NCI-H2196 treated with DMSO at 0.1 percent for 48 hours (cell line): Measurements from ENCODE around the gene NLRP5.
A peak's percentile ranks its signal among the peaks of the same experiment; 100 is the strongest.
"Not testable (repeated sequence)": the region's sequence is repeated elsewhere in the genome, so short reads cannot be mapped to it uniquely, and the experiment has no call there.

Source experiments
- DNase-seq: peaks from one replicate; lab custom pipeline; 2025; ENCODE audit not compliant: unreplicated experiment; lab: John Stamatoyannopoulos, UW

Gene NLRP5

GRCh38 chr19:55986487-55986886 is at the start of gene NLRP5:
TSS of gene NLRP5 (plus strand) at chr19:55986775.
- DNase-seq = no peak

- no peak for DNase-seq
These were observed 47.4 kb upstream of the NLRP5 start for GRCh38 chr19:55939206-55939605.

- no peak for DNase-seq
These were observed 46.3 kb upstream of the NLRP5 start for GRCh38 chr19:55940306-55940705.

- no peak for DNase-seq
These were observed 39.0 kb upstream of the NLRP5 start, which contains the start of gene NLRP8 for GRCh38 chr19:55947532-55947931. TSS of gene NLRP8 (plus strand) at chr19:55947832.

- DNase-seq = not testable (repeated sequence)
These were observed 36.0 kb upstream of the NLRP5 start for GRCh38 chr19:55950566-55950965.

- DNase-seq = no peak
These were observed 30.1 kb upstream of the NLRP5 start for GRCh38 chr19:55956431-55956830.

GRCh38 chr19:55958356-55958755 is 28.2 kb upstream of the NLRP5 start:
- DNase-seq = no peak

- DNase-seq = no peak
These were observed 26.4 kb upstream of the NLRP5 start for GRCh38 chr19:55959996-55960675.

GRCh38 chr19:55962186-55962585 is 24.4 kb upstream of the NLRP5 start:
- DNase-seq = no peak

- DNase-seq = no peak
These were observed 12.6 kb upstream of the NLRP5 start for GRCh38 chr19:55973982-55974381.

- no peak for DNase-seq
These were observed 6.2 kb upstream of the NLRP5 start for GRCh38 chr19:55980415-55980814.

- no peak for DNase-seq
These were observed 1.3 kb upstream of the NLRP5 start for GRCh38 chr19:55985254-55985653.

- no peak for DNase-seq
These were observed 4.3 kb downstream of the NLRP5 start for GRCh38 chr19:55990831-55991230.

- DNase-seq = no peak
These were observed 6.9 kb downstream of the NLRP5 start for GRCh38 chr19:55993492-55993891.

GRCh38 chr19:56014765-56015164 is 28.2 kb downstream of the NLRP5 start:
- DNase-seq = no peak

- no peak for DNase-seq
These were observed 29.2 kb downstream of the NLRP5 start for GRCh38 chr19:56015756-56016155.

- DNase-seq = not testable (repeated sequence)
These were observed 32.8 kb downstream of the NLRP5 start for GRCh38 chr19:56019325-56019724.

- not testable (repeated sequence) for DNase-seq
These were observed 33.9 kb downstream of the NLRP5 start for GRCh38 chr19:56020355-56020975.

- DNase-seq = no peak
These were observed 40.2 kb downstream of the NLRP5 start for GRCh38 chr19:56026769-56027168.

- DNase-seq = no peak
These were observed 67.0 kb downstream of the NLRP5 start for GRCh38 chr19:56053596-56053995.

GRCh38 chr19:56066152-56067023 is 79.8 kb downstream of the NLRP5 start:
- peak; percentile 50 for DNase-seq

- DNase-seq = no peak
These were observed 83.1 kb downstream of the NLRP5 start for GRCh38 chr19:56069642-56070041.
